IMR-90 (cell line): ENCODE measurements around the gene LARP4B. TPM values are rescaled to one million over a fixed set of nuclear protein-coding genes. Genes with fewer than 3 reads are reported as not detected.

Source experiments
- ATAC-seq: fragments of 200-7000 bp; cut with Tn5 transposase; 2 replicates; pipeline ENCODE4 v1.9.1; 2020; ENCODE audit warnings: low read depth, mild to moderate bottlenecking, moderate library complexity
- BruUV-seq: library from RNA; stranded (reverse); fragments of 400-500 nt; replicated peaks from 2 replicates; lab custom pipeline; 2021; lab: Mats Ljungman, UMichigan
- CTCF ChIA-PET: fragments of 300-600 bp; formaldehyde crosslinking; extraction: SDS; loops from one replicate; lab custom pipeline; 2021; ENCODE audit warnings: antibody characterized with exemption; lab: Yijun Ruan, JAX
- POLR2A ChIA-PET: fragments of 300-600 bp; sonication (Branson Sonifier 250); formaldehyde crosslinking; loops from one replicate; lab custom pipeline; 2022; ENCODE audit warnings: antibody characterized with exemption; ENCODE audit not compliant: unreplicated experiment; lab: Charles Lee
- DNase-seq: peaks from one replicate; pipeline ENCODE4 v3.0.0; 2013
- H2AFZ ChIP-seq: replicated peaks from 2 replicates; pipeline ENCODE3; 2013; ENCODE audit warnings: low read length, mild to moderate bottlenecking; ENCODE audit not compliant: poor library complexity
- H2AK5ac ChIP-seq: 2 replicates; pipeline ENCODE4 v1.6.1; 2013; ENCODE audit warnings: low read depth, low read length, inconsistent platforms
- H2AK9ac ChIP-seq: replicated peaks from 2 replicates; pipeline ENCODE3; 2013; ENCODE audit warnings: mild to moderate bottlenecking, low read depth, low read length, moderate library complexity; ENCODE audit not compliant: poor library complexity
- H2BK120ac ChIP-seq: 2 replicates; pipeline ENCODE4 v1.6.1; 2013; ENCODE audit warnings: low read depth, low read length, inconsistent platforms
- H2BK15ac ChIP-seq: 3 replicates; pipeline ENCODE4 v1.6.1; 2013; ENCODE audit warnings: low read depth, low read length, inconsistent platforms
- H2BK20ac ChIP-seq: 2 replicates; pipeline ENCODE4 v1.6.1; 2013; ENCODE audit warnings: low read depth, mild to moderate bottlenecking, inconsistent platforms, low read length, moderate library complexity
- H2BK5ac ChIP-seq: 2 replicates; pipeline ENCODE4 v1.6.1; 2013; ENCODE audit warnings: mild to moderate bottlenecking, low read depth, low read length, inconsistent platforms; ENCODE audit not compliant: poor library complexity, severe bottlenecking
- H3K14ac ChIP-seq: replicated peaks from 2 replicates; pipeline ENCODE4 v1.6.1; 2013; ENCODE audit warnings: low read depth, low read length, inconsistent platforms
- H3K18ac ChIP-seq: 2 replicates; pipeline ENCODE4 v1.6.1; 2013; ENCODE audit warnings: low read depth, low read length, control low read depth
- H3K23ac ChIP-seq: 2 replicates; pipeline ENCODE4 v1.6.1; 2013; ENCODE audit warnings: low read depth, low read length, inconsistent platforms
- H3K27ac ChIP-seq: 2 replicates; pipeline ENCODE4 v1.5.1; 2013; ENCODE audit warnings: mild to moderate bottlenecking, control low read depth, low read length; ENCODE audit not compliant: insufficient read depth
- H3K27me3 ChIP-seq: 2 replicates; pipeline ENCODE4 v1.6.1; 2013; ENCODE audit warnings: low read length; ENCODE audit not compliant: control insufficient read depth, insufficient read depth
- H3K36me3 ChIP-seq: 2 replicates; pipeline ENCODE4 v1.6.1; 2013; ENCODE audit warnings: low read length, mixed read lengths; ENCODE audit not compliant: control insufficient read depth, insufficient read depth
- H3K4ac ChIP-seq: 2 replicates; pipeline ENCODE4 v1.6.1; 2013; ENCODE audit warnings: low read depth, low read length, inconsistent platforms
- H3K4me1 ChIP-seq: 2 replicates; pipeline ENCODE4 v1.6.1; 2013; ENCODE audit warnings: low read length, mixed read lengths; ENCODE audit not compliant: control insufficient read depth, insufficient read depth
- H3K4me2 ChIP-seq: 2 replicates; pipeline ENCODE4 v1.6.1; 2013; ENCODE audit warnings: low read depth, mild to moderate bottlenecking, control low read depth, low read length, moderate library complexity
- H3K4me3 ChIP-seq: 2 replicates; pipeline ENCODE4 v1.5.1; 2013; ENCODE audit warnings: low read depth, mild to moderate bottlenecking, control low read depth, low read length, moderate library complexity; ENCODE audit not compliant: insufficient read depth
- H3K56ac ChIP-seq: 2 replicates; pipeline ENCODE4 v1.6.1; 2013; ENCODE audit warnings: low read length, inconsistent platforms; ENCODE audit not compliant: insufficient read depth; ENCODE audit errors: extremely low read depth
- H3K79me1 ChIP-seq, 2 experiments: 2 replicates each; pipeline ENCODE4 v1.6.1; 2013; ENCODE audit warnings: low read length in 2 of 2, inconsistent platforms in 1 of 2, low read depth in 1 of 2
- H3K9ac ChIP-seq: 2 replicates; pipeline ENCODE4 v1.6.1; 2013; ENCODE audit warnings: low read depth, low read length, control low read depth
- H3K9me1 ChIP-seq: 2 replicates; pipeline ENCODE4 v1.6.1; 2013; ENCODE audit warnings: low read length, inconsistent platforms; ENCODE audit not compliant: insufficient read depth
- H3K9me3 ChIP-seq: 2 replicates; pipeline ENCODE4 v1.6.1; 2013; ENCODE audit warnings: low read length; ENCODE audit not compliant: control insufficient read depth, insufficient read depth
- H4K20me1 ChIP-seq: 2 replicates; pipeline ENCODE4 v1.6.1; 2013; ENCODE audit warnings: low read length, inconsistent platforms; ENCODE audit not compliant: insufficient read depth
- H4K5ac ChIP-seq: 2 replicates; pipeline ENCODE4 v1.6.1; 2013; ENCODE audit warnings: mild to moderate bottlenecking, low read depth, low read length, control low read depth
- H4K8ac ChIP-seq, 2 experiments: 2 replicates each; pipeline ENCODE4 v1.6.1; 2013; ENCODE audit warnings: low read depth in 2 of 2, low read length in 2 of 2, control low read depth in 1 of 2, inconsistent platforms in 1 of 2
- H4K91ac ChIP-seq: 2 replicates; pipeline ENCODE4 v1.6.1; 2013; ENCODE audit warnings: low read depth, low read length, inconsistent platforms; ENCODE audit not compliant: insufficient read depth
- BHLHE40 ChIP-seq: fragments of 150-350 bp; IDR thresholded peaks from 2 replicates; pipeline ENCODE4 v1.6.1; 2016; ENCODE audit warnings: mild to moderate bottlenecking, low read depth, low read length
- CEBPB ChIP-seq: IDR thresholded peaks from 2 replicates; pipeline ENCODE4 v1.6.1; 2012; ENCODE audit warnings: low read depth, low read length, improper control_type of control experiment
- CHD1 ChIP-seq: IDR thresholded peaks from 2 replicates; pipeline ENCODE4 v1.6.1; 2012; ENCODE audit warnings: low read depth, low read length, improper control_type of control experiment
- CTCF ChIP-seq: conservative IDR thresholded peaks from 2 replicates; pipeline ENCODE4 v1.5.1; 2012; ENCODE audit warnings: mild to moderate bottlenecking, low read depth, low read length, improper control_type of control experiment
- ELK1 ChIP-seq: fragments of 150-350 bp; IDR thresholded peaks from 2 replicates; pipeline ENCODE4 v1.6.1; 2016; ENCODE audit warnings: low read depth, mild to moderate bottlenecking, low read length, moderate library complexity, borderline replicate concordance
- FOS ChIP-seq: fragments of 150-350 bp; IDR thresholded peaks from 2 replicates; pipeline ENCODE4 v1.6.1; 2016; ENCODE audit warnings: low read depth, low read length
- MAFK ChIP-seq: IDR thresholded peaks from 2 replicates; pipeline ENCODE4 v1.6.1; 2012; ENCODE audit warnings: low read depth, low read length, improper control_type of control experiment
- MAZ ChIP-seq: IDR thresholded peaks from 2 replicates; pipeline ENCODE4 v1.6.1; 2012; ENCODE audit warnings: low read depth, mild to moderate bottlenecking, low read length, improper control_type of control experiment, moderate library complexity, borderline replicate concordance
- MXI1 ChIP-seq: IDR thresholded peaks from 2 replicates; pipeline ENCODE4 v1.6.1; 2012; ENCODE audit warnings: low read depth, mild to moderate bottlenecking, low read length, moderate library complexity, borderline replicate concordance
- NFE2L2 ChIP-seq: fragments of 150-350 bp; IDR thresholded peaks from 2 replicates; pipeline ENCODE4 v1.6.1; 2016; ENCODE audit warnings: low read depth, mild to moderate bottlenecking, low read length
- POLR2A ChIP-seq: IDR thresholded peaks from 2 replicates; pipeline ENCODE4 v1.6.1; 2012; ENCODE audit warnings: mild to moderate bottlenecking, low read depth, low read length
- RAD21 ChIP-seq: IDR thresholded peaks from 2 replicates; pipeline ENCODE4 v1.6.1; 2012; ENCODE audit warnings: low read length, improper control_type of control experiment
- RCOR1 ChIP-seq: IDR thresholded peaks from 2 replicates; pipeline ENCODE4 v1.6.1; 2012; ENCODE audit warnings: mild to moderate bottlenecking, low read length, improper control_type of control experiment; ENCODE audit not compliant: insufficient replicate concordance
- RFX5 ChIP-seq: IDR thresholded peaks from 2 replicates; pipeline ENCODE4 v1.8.0; 2012; ENCODE audit warnings: low read depth, mild to moderate bottlenecking, low read length, moderate library complexity
- SMC3 ChIP-seq: fragments of 150-350 bp; IDR thresholded peaks from 2 replicates; pipeline ENCODE4 v1.6.1; 2016; ENCODE audit warnings: low read depth, mild to moderate bottlenecking, antibody characterized with exemption, low read length, moderate library complexity
- USF2 ChIP-seq: fragments of 150-350 bp; IDR thresholded peaks from 2 replicates; pipeline ENCODE4 v1.6.1; 2017; ENCODE audit warnings: mild to moderate bottlenecking, antibody characterized with exemption, low read length, low read depth
- WGBS, 2 experiments: methylation state at CpG; one replicate each; pipeline versions ENCODE4 v1.1.5 to v1.1.7; 2013; ENCODE audit warnings: missing lambda C conversion rate in 2 of 2; ENCODE audit not compliant: insufficient read length in 1 of 2; ENCODE audit errors: extremely low coverage in 2 of 2; 5-methylcytosine and 5-hydroxymethylcytosine counted together
- dilution Hi-C: fragments of 300-500 bp; cut with HindIII; formaldehyde crosslinking; loops from one replicate; pipeline ENCODE4 v1.14.3; 2018; ENCODE audit warnings: low sequenced_read_pairs; ENCODE audit not compliant: unreplicated experiment
- in situ Hi-C: fragments of 300-500 bp; cut with MboI; formaldehyde crosslinking; loops from 3 replicates; pipeline ENCODE4 v1.14.3; 2019; ENCODE audit warnings: low sequenced_read_pairs, inconsistent platforms, mixed read lengths
- intact Hi-C: fragments of 100-400 bp; cut with micrococcal nuclease; formaldehyde crosslinking; loops from 2 replicates; pipeline ENCODE4 v1.10.0; 2022
- polyA plus RNA-seq, 3 experiments: library from polyadenylated mRNA; depleted of rRNA; stranded (reverse); fragments of >200 nt; gene quantifications; 2 replicates each; pipeline ENCODE4 v1.2.3, GENCODE V29; 2012; ENCODE audit warnings: low replicate concordance in 1 of 3
- total RNA-seq: library from RNA; depleted of rRNA; stranded (reverse); fragments of >200 nt; gene quantifications from 2 replicates; pipeline ENCODE4 v1.2.3, GENCODE V29; 2012

The LARP4B gene
- total and polyA plus RNA-seq, 2 of the 4 experiments (the other 2 are of a cell fraction), result 24.3 to 25.5 TPM

GRCh38 chr10:870564-871166 lies 60.8 kb downstream of the LARP4B start:
- Histone ChIP-seq H2AFZ (no peak overlapping the region), H3K9me1 (peaks cover 27% of the 10 kb centered on the region), H3K27ac (no peak overlapping the region), H4K8ac (no peak overlapping the region), H3K14ac (no peak overlapping the region), H4K91ac (no peak overlapping the region), H2AK5ac (no peak overlapping the region), H3K56ac (no peak overlapping the region), H3K79me1 (peaks cover 39 to 84% of the 10 kb centered on the region in 2 experiments), H4K20me1 (peaks cover 56% of the 10 kb centered on the region), H3K27me3 (no peaks in the 10 kb centered on the region), H2BK15ac (no peak overlapping the region), H3K18ac (no peak overlapping the region), H3K4me1 (peaks cover 2% of the 10 kb centered on the region; the same call in 1 of the 2 replicates), H2BK20ac (no peak overlapping the region), H3K4ac (no peak overlapping the region), H3K36me3 (peaks cover 28% of the 10 kb centered on the region), H2BK120ac (no peak overlapping the region), H3K9me3 (no peaks in the 10 kb centered on the region), H3K4me2 (no peak overlapping the region), H3K9ac (no peak overlapping the region), H2AK9ac (no peak overlapping the region), H3K4me3 (no peak overlapping the region), H2BK5ac (no peak overlapping the region), H4K5ac (no peak overlapping the region), H3K23ac (no peak overlapping the region)
- no TSS peak for BruUV-seq
- ATAC-seq, result no peak
- dilution Hi-C loops (no loop called here), in situ Hi-C loops (no loop called here), intact Hi-C loops (no loop called here)
- CTCF ChIA-PET, result no interaction called here
- POLR2A ChIA-PET, result no interaction called here
- DNase-seq, result no peak
- TF ChIP-seq CTCF, result no peak
- no peak for TF ChIP-seq MAFK
- no peak for TF ChIP-seq FOS
- no peak for TF ChIP-seq RAD21
- no peak for TF ChIP-seq BHLHE40
- no peak for TF ChIP-seq CHD1
- TF ChIP-seq SMC3, result no peak
- TF ChIP-seq RCOR1, result no peak
- no peak for TF ChIP-seq MXI1
- no peak for TF ChIP-seq USF2
- no peak for TF ChIP-seq POLR2A
- no peak for TF ChIP-seq CEBPB
- no peak for TF ChIP-seq ELK1
- no peak for TF ChIP-seq MAZ
- no peak for TF ChIP-seq NFE2L2
- no peak for TF ChIP-seq RFX5
- WGBS, 2 experiments, result 90% methylated on average over 2 of the region's 7 CpGs; no CpG with 5 or more reads in 1 of the 2 experiments
